ENCODE data around the gene ZHX3. TPM values are rescaled to one million over a fixed set of nuclear protein-coding genes. Genes with fewer than 3 reads are reported as not detected.
A peak's percentile ranks its signal among the peaks of the same experiment; 100 is the strongest.

The ZHX3 gene
- total RNA-seq, 1 donor from 2014 or later: 26.8 TPM

GRCh38 chr20:41143354-41143753, 174.2 kb downstream of the ZHX3 start:
- Histone ChIP-seq H3K27ac (peak overlapping the region; percentile 98), H3K4me3 (no peak overlapping the region), H3K4me1 (peaks cover 94% of the 10 kb centered on the region), H3K36me3 (no peaks in the 10 kb centered on the region), H3K27me3 (no peaks in the 10 kb centered on the region), H3K9me3 (no peaks in the 10 kb centered on the region)
- DNase-seq (ENCODE audit: extremely low spot score in 2 of 2): no peak
- intact Hi-C loops (cut with DNase I): no loop called here
- TF ChIP-seq CTCF (IDR thresholded peaks at IDR 0.05) (no peak), POLR2AphosphoS5 (IDR thresholded peaks at IDR 0.05; ENCODE audit: insufficient read depth in 1 of 2, low read depth in 1 of 2) (no peak), POLR2A (IDR thresholded peaks at IDR 0.05) (no peak)

GRCh38 chr20:41142919-41143318, 174.6 kb downstream of the ZHX3 start:
- intact Hi-C loops (cut with DNase I): no loop called here
- Histone ChIP-seq H3K9me3 (no peaks in the 10 kb centered on the region), H3K4me3 (no peak overlapping the region), H3K36me3 (no peaks in the 10 kb centered on the region), H3K27me3 (no peaks in the 10 kb centered on the region), H3K27ac (peak overlapping the region; percentile 98), H3K4me1 (peaks cover 94% of the 10 kb centered on the region)
- no peak for DNase-seq (ENCODE audit: extremely low spot score in 2 of 2)
- TF ChIP-seq POLR2AphosphoS5 (IDR thresholded peaks at IDR 0.05; ENCODE audit: insufficient read depth in 1 of 2, low read depth in 1 of 2) (no peak), POLR2A (IDR thresholded peaks at IDR 0.05) (no peak), CTCF (IDR thresholded peaks at IDR 0.05) (no peak)

GRCh38 chr20:41142245-41142644, 175.3 kb downstream of the ZHX3 start:
- Histone ChIP-seq H3K4me3 (no peak overlapping the region), H3K36me3 (no peaks in the 10 kb centered on the region), H3K27me3 (no peaks in the 10 kb centered on the region), H3K9me3 (no peaks in the 10 kb centered on the region), H3K4me1 (peaks cover 88% of the 10 kb centered on the region), H3K27ac (peak overlapping the region; percentile 98)
- intact Hi-C loops (cut with DNase I): no loop called here
- no peak for TF ChIP-seq POLR2A (IDR thresholded peaks at IDR 0.05)
- no peak for DNase-seq (ENCODE audit: extremely low spot score in 2 of 2)

- intact Hi-C loops (cut with DNase I): no loop called here
- DNase-seq (ENCODE audit: extremely low spot score in 2 of 2): no peak
- Histone ChIP-seq H3K27me3 (no peaks in the 10 kb centered on the region), H3K4me3 (peak overlapping the region in 1 of 2 donors; percentile 1), H3K4me1 (peaks cover 82% of the 10 kb centered on the region), H3K9me3 (no peaks in the 10 kb centered on the region), H3K27ac (peak overlapping the region; percentile 98), H3K36me3 (no peaks in the 10 kb centered on the region)
- TF ChIP-seq POLR2AphosphoS5 (IDR thresholded peaks at IDR 0.05; ENCODE audit: insufficient read depth in 1 of 2, low read depth in 1 of 2) (peak in 1 of 2 donors; percentile 50), CTCF (IDR thresholded peaks at IDR 0.05) (no peak)
Measured at GRCh38 chr20:41141153-41141815, 176.2 kb downstream of the ZHX3 start.

GRCh38 chr20:41140226-41141133, 177.1 kb downstream of the ZHX3 start:
- H3K36me3 ChIP-seq: no peaks in the 10 kb centered on the region
- no peak for TF ChIP-seq POLR2A (IDR thresholded peaks at IDR 0.05)
- TF ChIP-seq CTCF (IDR thresholded peaks at IDR 0.05): no peak
- no peak for TF ChIP-seq POLR2AphosphoS5 (IDR thresholded peaks at IDR 0.05; ENCODE audit: insufficient read depth in 1 of 2, low read depth in 1 of 2)
- no peaks in the 10 kb centered on the region for H3K27me3 ChIP-seq
- no peaks in the 10 kb centered on the region for H3K9me3 ChIP-seq
- DNase-seq (ENCODE audit: extremely low spot score in 2 of 2): no peak
- H3K4me1 ChIP-seq: peaks cover 82% of the 10 kb centered on the region
- H3K4me3 ChIP-seq: peak overlapping the region in 1 of 2 donors; percentile 86
- intact Hi-C loops (cut with DNase I): no loop called here
- H3K27ac ChIP-seq: peak overlapping the region; percentile 98
